Loucy (cell line): ENCODE data around the gene GBF1.

Experiments used
- CTCF ChIP-seq: fragments of 200-600 bp; sonication (generic); conservative IDR thresholded peaks from 2 replicates; pipeline ENCODE4 v1.5.1; 2014; ENCODE audit warnings: mild to moderate bottlenecking, antibody characterized with exemption, low read length
- EZH2phosphoT487 ChIP-seq: fragments of 200-600 bp; IDR thresholded peaks from 2 replicates; pipeline ENCODE4 v1.6.1; 2018; ENCODE audit warnings: antibody characterized with exemption, mild to moderate bottlenecking, moderate library complexity, borderline replicate concordance

GRCh38 chr10:102381983-102382382 lies 136.7 kb downstream of the GBF1 start:
- TF ChIP-seq CTCF (no peak), EZH2phosphoT487 (no peak)
